ENCODE results near the gene TAS2R40. TPM values are rescaled to one million over a fixed set of nuclear protein-coding genes. Genes with fewer than 3 reads are reported as not detected.

TAS2R40 gene
- total RNA-seq, 2 experiments from 2014 or later = not detected

- Mint-ChIP-seq H3K36me3 (ENCODE audit: low read depth) (peaks cover 31% of the 10 kb centered on the region), H3K27ac (no peak overlapping the region), H3K4me3 (no peak overlapping the region), H3K27me3 (no peaks in the 10 kb centered on the region), H3K9me3 (peaks cover 7% of the 10 kb centered on the region), H3K4me1 (peaks cover 75% of the 10 kb centered on the region)
- ChIA-PET POLR2A (interaction anchor here (1.1 to 4.0 kb wide), 7 partner anchors 12 to 67 kb away, joined by 4 to 51 read pairs (median 5); partner anchors contain the start of genes CASP2 and GSTK1), CTCF (interaction anchor here (0.7 to 7.6 kb wide), 8 partner anchors 19 to 235 kb away, joined by 3 to 250 read pairs (median 4); partner anchors contain the start of genes CASP2 and GSTK1)
- no peak for DNase-seq
These were observed 21.3 kb downstream of the TAS2R40 start for GRCh38 chr7:143243111-143243510.

GRCh38 chr7:143243614-143244013, 21.8 kb downstream of the TAS2R40 start:
- DNase-seq = no peak
- ChIA-PET POLR2A (interaction anchor here (0.7 to 4.0 kb wide), 9 partner anchors 12 to 137 kb away, joined by 3 to 51 read pairs (median 5); partner anchors contain the start of genes CASP2 and GSTK1), CTCF (interaction anchor here (0.6 to 7.6 kb wide), 8 partner anchors 18 to 236 kb away, joined by 3 to 250 read pairs (median 4); partner anchors contain the start of genes CASP2 and GSTK1)
- Mint-ChIP-seq H3K27me3 (no peaks in the 10 kb centered on the region), H3K27ac (peak overlapping the region; percentile 59), H3K4me1 (peaks cover 78% of the 10 kb centered on the region), H3K9me3 (peaks cover 10% of the 10 kb centered on the region), H3K4me3 (no peak overlapping the region), H3K36me3 (ENCODE audit: low read depth) (peaks cover 34% of the 10 kb centered on the region)

GRCh38 chr7:143244321-143244720, 22.5 kb downstream of the TAS2R40 start:
- Mint-ChIP-seq H3K4me3 (no peak overlapping the region), H3K36me3 (ENCODE audit: low read depth) (peaks cover 41% of the 10 kb centered on the region), H3K27me3 (no peaks in the 10 kb centered on the region), H3K4me1 (peaks cover 82% of the 10 kb centered on the region), H3K9me3 (peaks cover 13% of the 10 kb centered on the region), H3K27ac (peak overlapping the region; percentile 86)
- DNase-seq = no peak
- CTCF ChIA-PET = interaction anchor here (0.6 to 7.6 kb wide), 13 partner anchors 12 to 236 kb away, joined by 3 to 250 read pairs (median 5); partner anchors contain the start of genes CASP2 and GSTK1
- POLR2A ChIA-PET = interaction anchor here (0.7 to 4.0 kb wide), 14 partner anchors 14 to 457 kb away, joined by 3 to 51 read pairs (median 5); partner anchors contain the start of genes CASP2 and GSTK1

GRCh38 chr7:143245123-143245522, 23.3 kb downstream of the TAS2R40 start:
- Mint-ChIP-seq H3K27ac (peak overlapping the region; percentile 86), H3K4me1 (peaks cover 86% of the 10 kb centered on the region), H3K36me3 (ENCODE audit: low read depth) (peaks cover 49% of the 10 kb centered on the region), H3K4me3 (no peak overlapping the region), H3K27me3 (no peaks in the 10 kb centered on the region), H3K9me3 (peaks cover 17% of the 10 kb centered on the region)
- ChIA-PET CTCF (interaction anchor here (0.8 to 7.6 kb wide), 10 partner anchors 11 to 134 kb away, joined by 3 to 250 read pairs (median 5); partner anchors contain the start of gene GSTK1), POLR2A (interaction anchor here (0.8 to 4.0 kb wide), 19 partner anchors 10 to 458 kb away, joined by 3 to 51 read pairs (median 4); partner anchors contain the start of genes CASP2, GSTK1 and ZYX)
- DNase-seq = no peak

GRCh38 chr7:143247372-143247771, 25.5 kb downstream of the TAS2R40 start:
- POLR2A ChIA-PET = interaction anchor here (1.1 to 1.3 kb wide), 4 partner anchors 9 to 63 kb away, joined by 3 to 6 read pairs (median 4); partner anchors contain the start of gene GSTK1
- Mint-ChIP-seq H3K4me3 (no peak overlapping the region), H3K9me3 (peaks cover 19% of the 10 kb centered on the region)

GRCh38 chr7:143248761-143249354, 27.0 kb downstream of the TAS2R40 start:
- no peaks in the 10 kb centered on the region for H3K27me3 Mint-ChIP-seq
- peaks cover 29% of the 10 kb centered on the region for H3K9me3 Mint-ChIP-seq
- ChIA-PET POLR2A (interaction anchor here (1.1 to 4.3 kb wide), 6 partner anchors 10 to 127 kb away, joined by 4 to 46 read pairs (median 10); partner anchors contain the start of genes CASP2 and GSTK1), CTCF (interaction anchor here (1.1 to 3.3 kb wide), 4 partner anchors 9 to 39 kb away, joined by 3 to 26 read pairs (median 6); partner anchors contain the start of genes CASP2 and GSTK1)
- H3K4me1 Mint-ChIP-seq = peaks cover 87% of the 10 kb centered on the region
- no peak overlapping the region for H3K4me3 Mint-ChIP-seq
- H3K27ac Mint-ChIP-seq = no peak overlapping the region
- DNase-seq = no peak
- peaks cover 74% of the 10 kb centered on the region for H3K36me3 Mint-ChIP-seq (ENCODE audit: low read depth)

More at GRCh38 chr7:143247372-143247771, 25.5 kb downstream of the TAS2R40 start:
- DNase-seq = no peak
- CTCF ChIA-PET = interaction anchor here (1.1 kb wide), 1 partner anchor 133 kb away, joined by 4 read pairs; no protein-coding TSS in a partner anchor
- Mint-ChIP-seq H3K27ac (peak overlapping the region; percentile 55), H3K4me1 (peaks cover 90% of the 10 kb centered on the region), H3K36me3 (ENCODE audit: low read depth) (peaks cover 66% of the 10 kb centered on the region), H3K27me3 (no peaks in the 10 kb centered on the region)

- Mint-ChIP-seq H3K27ac (peak overlapping the region; percentile 78), H3K27me3 (no peaks in the 10 kb centered on the region), H3K36me3 (ENCODE audit: low read depth) (peaks cover 78% of the 10 kb centered on the region), H3K4me1 (peaks cover 86% of the 10 kb centered on the region), H3K4me3 (no peak overlapping the region), H3K9me3 (peaks cover 35% of the 10 kb centered on the region)
- DNase-seq = no peak
- CTCF ChIA-PET = interaction anchor here (1.2 to 3.3 kb wide), 7 partner anchors 9 to 130 kb away, joined by 3 to 26 read pairs (median 6); partner anchors contain the start of genes CASP2 and GSTK1
- POLR2A ChIA-PET = interaction anchor here (1.0 to 4.3 kb wide), 8 partner anchors 10 to 136 kb away, joined by 3 to 46 read pairs (median 6); partner anchors contain the start of genes CASP2 and GSTK1
These were observed 28.4 kb downstream of the TAS2R40 start for GRCh38 chr7:143250199-143250598.

- peak overlapping the region; percentile 12 for H3K4me3 Mint-ChIP-seq
- peaks cover 72% of the 10 kb centered on the region for H3K36me3 Mint-ChIP-seq (ENCODE audit: low read depth)
- H3K27me3 Mint-ChIP-seq = no peaks in the 10 kb centered on the region
- DNase-seq = no peak
- ChIA-PET CTCF (interaction anchor here (1.2 to 3.3 kb wide), 4 partner anchors 11 to 129 kb away, joined by 3 to 26 read pairs (median 6); no protein-coding TSS in a partner anchor), POLR2A (interaction anchor here (1.0 to 4.3 kb wide), 8 partner anchors 10 to 135 kb away, joined by 3 to 46 read pairs (median 8); partner anchors contain the start of genes CASP2 and GSTK1)
- peak overlapping the region; percentile 78 for H3K27ac Mint-ChIP-seq
- H3K4me1 Mint-ChIP-seq = peaks cover 86% of the 10 kb centered on the region
- H3K9me3 Mint-ChIP-seq = peaks cover 38% of the 10 kb centered on the region
These were observed 29.0 kb downstream of the TAS2R40 start for GRCh38 chr7:143250822-143251221.

- peaks cover 84% of the 10 kb centered on the region for H3K4me1 Mint-ChIP-seq
- H3K9me3 Mint-ChIP-seq = peaks cover 33% of the 10 kb centered on the region
- no peak overlapping the region for H3K4me3 Mint-ChIP-seq
- POLR2A ChIA-PET = interaction anchor here (1.5 to 4.3 kb wide), 4 partner anchors 12 to 38 kb away, joined by 3 to 46 read pairs (median 12); partner anchors contain the start of gene GSTK1
- no peak for DNase-seq
- no peaks in the 10 kb centered on the region for H3K27me3 Mint-ChIP-seq
- peak overlapping the region; percentile 78 for H3K27ac Mint-ChIP-seq
- CTCF ChIA-PET = interaction anchor here (0.6 to 1.4 kb wide), 4 partner anchors 9 to 93 kb away, joined by 3 to 5 read pairs (median 4); partner anchors contain the start of gene GSTK1
- peaks cover 60% of the 10 kb centered on the region for H3K36me3 Mint-ChIP-seq (ENCODE audit: low read depth)
These were observed 30.2 kb downstream of the TAS2R40 start for GRCh38 chr7:143252006-143252405.

- CTCF ChIA-PET = interaction anchor here (0.7 to 15.3 kb wide), 8 partner anchors 10 to 447 kb away, joined by 3 to 178 read pairs (median 4); partner anchors contain the start of gene CASP2
- H3K36me3 Mint-ChIP-seq (ENCODE audit: low read depth) = peaks cover 34% of the 10 kb centered on the region
- H3K27me3 Mint-ChIP-seq = no peaks in the 10 kb centered on the region
- POLR2A ChIA-PET = interaction anchor here (1.0 to 3.4 kb wide), 8 partner anchors 8 to 32 kb away, joined by 3 to 21 read pairs (median 4); partner anchors contain the start of genes CASP2 and GSTK1
- H3K9me3 Mint-ChIP-seq = peaks cover 21% of the 10 kb centered on the region
- peak overlapping the region; percentile 83 for H3K27ac Mint-ChIP-seq
- DNase-seq = no peak
- peak overlapping the region; percentile 35 for H3K4me3 Mint-ChIP-seq
- H3K4me1 Mint-ChIP-seq = peaks cover 79% of the 10 kb centered on the region
These were observed 33.7 kb downstream of the TAS2R40 start for GRCh38 chr7:143255564-143255963.

GRCh38 chr7:143256325-143256724, 34.5 kb downstream of the TAS2R40 start:
- Mint-ChIP-seq H3K4me1 (peaks cover 76% of the 10 kb centered on the region), H3K36me3 (ENCODE audit: low read depth) (peaks cover 30% of the 10 kb centered on the region), H3K4me3 (no peak overlapping the region), H3K27me3 (no peaks in the 10 kb centered on the region), H3K27ac (peak overlapping the region; percentile 58), H3K9me3 (peaks cover 21% of the 10 kb centered on the region)
- ChIA-PET CTCF (interaction anchor here (1.2 to 15.3 kb wide), 5 partner anchors 11 to 124 kb away, joined by 4 to 178 read pairs (median 8); no protein-coding TSS in a partner anchor), POLR2A (interaction anchor here (0.8 to 3.4 kb wide), 6 partner anchors 8 to 32 kb away, joined by 3 to 21 read pairs (median 10); partner anchors contain the start of genes CASP2 and GSTK1)
- no peak for DNase-seq

- ChIA-PET CTCF (interaction anchor here (2.0 to 15.3 kb wide), 3 partner anchors 12 to 42 kb away, joined by 7 to 178 read pairs (median 10); no protein-coding TSS in a partner anchor), POLR2A (interaction anchor here (0.6 to 3.2 kb wide), 4 partner anchors 12 to 31 kb away, joined by 3 to 15 read pairs (median 3); partner anchors contain the start of gene CASP2)
- Mint-ChIP-seq H3K27ac (peak overlapping the region; percentile 58), H3K27me3 (no peaks in the 10 kb centered on the region), H3K4me3 (no peak overlapping the region), H3K9me3 (peaks cover 24% of the 10 kb centered on the region), H3K36me3 (ENCODE audit: low read depth) (peaks cover 26% of the 10 kb centered on the region), H3K4me1 (peaks cover 74% of the 10 kb centered on the region)
- DNase-seq = no peak
These were observed 35.1 kb downstream of the TAS2R40 start for GRCh38 chr7:143256932-143257331.

All from activated CD4-positive, alpha-beta memory T cell treated with anti-CD3 and anti-CD28 coated beads, Interleukin-2, amount 10 ng/mL, durations not matched to agents 7 days and 5 days (primary cell).